IPS-NIHi11 (cell line): ENCODE measurements around the gene PDZRN4.
"Not testable (repeated sequence)": the region's sequence is repeated elsewhere in the genome, so short reads cannot be mapped to it uniquely, and the experiment has no call there.

ENCODE experiments used
- DNase-seq: peaks from one replicate; pipeline ENCODE4 v3.0.0; 2012; ENCODE audit warnings: mixed read lengths, low spot score

PDZRN4 gene

GRCh38 chr12:41511247-41511646 is 323.1 kb downstream of the PDZRN4 start:
- DNase-seq: no peak

DNA sequence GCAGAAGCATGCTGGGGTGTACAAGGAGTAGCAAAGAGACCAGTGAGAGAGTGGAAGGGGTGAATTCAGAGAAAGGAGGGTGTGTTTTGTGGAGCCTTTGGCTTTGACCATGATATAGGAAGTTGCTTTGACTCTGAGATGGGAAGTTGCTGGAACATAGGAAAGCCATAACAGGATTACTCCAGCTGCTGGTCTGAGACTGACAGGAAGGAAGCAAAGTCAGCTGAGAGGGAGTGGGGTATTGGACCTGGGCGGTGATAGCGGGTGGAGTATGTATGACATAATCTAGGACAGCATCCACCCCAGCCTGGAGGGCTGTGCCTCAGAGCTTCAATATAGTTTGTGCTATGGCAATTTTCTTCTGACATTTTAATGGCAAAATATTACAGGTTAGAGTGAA is 324.4 kb downstream of the PDZRN4 start:
- DNase-seq: no peak

DNA sequence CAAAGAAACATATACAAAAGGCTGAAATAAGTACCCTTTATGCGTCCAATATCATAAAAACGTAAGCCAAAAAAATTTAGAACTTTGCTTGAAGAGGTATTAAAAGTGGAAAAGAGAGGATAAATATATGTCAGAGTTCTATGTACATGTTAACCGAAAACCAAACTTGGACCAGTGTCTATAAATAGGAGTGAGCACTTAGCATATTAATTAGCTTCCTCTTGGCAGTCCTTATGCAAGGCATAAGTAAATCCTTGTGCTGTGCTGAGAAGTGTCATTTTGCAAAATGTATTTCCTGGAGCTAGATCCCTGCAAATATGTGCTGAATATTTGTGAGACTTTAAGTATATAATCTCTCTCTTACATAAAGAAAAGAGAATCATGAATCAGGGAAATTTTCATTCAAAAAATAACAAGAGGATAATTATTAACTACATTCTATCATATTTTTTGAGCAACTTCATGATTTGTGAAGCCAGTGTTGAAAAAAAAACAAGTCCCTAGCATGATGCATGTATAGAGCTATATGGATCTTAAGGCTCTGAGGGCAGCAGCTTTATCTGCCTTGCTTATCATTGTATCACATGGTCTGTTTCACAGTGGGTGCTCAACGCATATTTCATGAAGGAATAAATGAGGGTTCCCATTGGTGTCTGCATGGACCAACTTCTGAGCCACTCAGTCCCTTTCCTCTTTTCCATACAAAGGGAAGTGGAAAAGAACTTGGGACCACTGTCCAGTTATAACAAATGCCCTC is 326.1 kb downstream of the PDZRN4 start:
- no peak for DNase-seq

DNA sequence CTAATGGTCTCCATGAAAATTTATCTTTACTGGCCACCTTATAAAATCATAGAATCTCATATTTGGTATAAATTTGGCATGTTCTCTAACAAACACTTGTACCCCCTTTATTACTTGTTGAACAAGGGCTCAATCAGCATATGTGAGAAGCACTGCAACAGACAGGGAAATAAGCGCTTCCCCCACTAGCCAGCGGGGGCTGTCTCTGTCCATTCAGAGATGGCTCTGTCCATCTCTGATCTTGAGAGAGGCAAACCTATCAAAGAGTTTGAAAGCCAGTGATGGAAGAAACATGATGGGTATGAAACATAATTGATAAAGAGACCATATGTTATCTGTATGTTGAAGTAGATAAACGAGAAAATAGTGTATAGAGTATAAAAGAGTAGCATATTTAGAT is 326.8 kb downstream of the PDZRN4 start:
- DNase-seq: peak; percentile 17

DNA sequence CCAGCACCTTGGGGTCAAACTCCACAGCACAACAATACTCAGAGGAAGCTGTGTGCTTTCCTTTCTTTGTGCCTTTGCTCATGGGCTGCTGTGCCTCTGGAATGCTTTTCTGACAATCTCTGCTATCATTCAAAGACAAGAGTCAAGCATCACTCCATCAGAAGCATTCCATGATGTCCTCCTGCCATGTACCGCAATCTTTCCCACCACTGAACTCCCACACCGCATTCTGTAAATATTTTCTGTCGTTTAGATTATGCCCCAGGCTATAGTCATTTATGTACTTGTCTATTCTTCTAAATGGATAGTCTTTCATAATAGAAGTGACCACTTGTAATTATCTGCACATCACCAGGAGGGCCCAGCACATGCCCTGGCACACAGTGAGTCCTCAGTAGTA is 327.8 kb downstream of the PDZRN4 start:
- no peak for DNase-seq

GRCh38 chr12:41520869-41521268 is 332.7 kb downstream of the PDZRN4 start:
- no peak for DNase-seq

DNA sequence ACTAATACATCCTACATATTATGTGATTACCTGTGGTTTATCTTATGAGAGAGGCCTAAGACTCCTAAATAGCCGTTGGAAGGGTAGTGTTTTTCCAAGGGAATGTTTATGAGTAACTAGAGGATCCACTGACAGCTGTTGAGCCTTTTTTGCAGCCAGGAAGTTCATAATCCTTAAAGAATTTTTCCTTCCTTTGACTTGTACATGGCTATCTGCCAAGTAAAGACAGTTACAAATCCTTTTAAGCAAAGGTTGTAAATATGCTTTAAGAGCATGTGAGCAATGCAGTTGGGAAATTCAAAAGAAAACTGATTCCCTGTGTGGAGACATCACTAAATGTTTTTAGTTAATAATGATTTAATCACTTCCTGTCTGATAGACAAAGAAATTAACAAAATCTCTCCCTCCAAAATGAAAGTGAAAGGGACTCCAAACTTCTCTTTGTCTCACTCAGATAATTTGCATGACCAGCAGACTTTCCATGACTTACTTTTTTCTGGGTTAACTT is 333.8 kb downstream of the PDZRN4 start:
- DNase-seq: no peak

DNA sequence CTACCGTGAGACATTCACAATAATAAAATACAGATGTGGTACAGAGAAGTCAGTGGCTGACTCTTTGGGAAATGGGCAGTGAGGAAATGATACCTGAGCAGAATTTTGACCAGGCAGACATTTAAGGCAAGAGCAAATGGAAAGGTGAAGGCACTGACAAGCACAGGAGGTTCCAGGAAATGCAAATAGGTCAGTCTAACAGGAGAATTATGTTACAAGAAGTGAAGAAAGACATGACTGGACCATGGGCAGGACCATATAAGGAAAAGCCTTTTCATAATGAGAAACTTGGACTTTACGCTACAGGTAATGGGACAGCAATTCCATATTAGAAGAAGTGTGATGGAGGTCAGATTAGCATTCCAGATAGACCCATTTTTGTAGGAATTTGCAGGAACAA is 338.9 kb downstream of the PDZRN4 start:
- DNase-seq: no peak

DNA sequence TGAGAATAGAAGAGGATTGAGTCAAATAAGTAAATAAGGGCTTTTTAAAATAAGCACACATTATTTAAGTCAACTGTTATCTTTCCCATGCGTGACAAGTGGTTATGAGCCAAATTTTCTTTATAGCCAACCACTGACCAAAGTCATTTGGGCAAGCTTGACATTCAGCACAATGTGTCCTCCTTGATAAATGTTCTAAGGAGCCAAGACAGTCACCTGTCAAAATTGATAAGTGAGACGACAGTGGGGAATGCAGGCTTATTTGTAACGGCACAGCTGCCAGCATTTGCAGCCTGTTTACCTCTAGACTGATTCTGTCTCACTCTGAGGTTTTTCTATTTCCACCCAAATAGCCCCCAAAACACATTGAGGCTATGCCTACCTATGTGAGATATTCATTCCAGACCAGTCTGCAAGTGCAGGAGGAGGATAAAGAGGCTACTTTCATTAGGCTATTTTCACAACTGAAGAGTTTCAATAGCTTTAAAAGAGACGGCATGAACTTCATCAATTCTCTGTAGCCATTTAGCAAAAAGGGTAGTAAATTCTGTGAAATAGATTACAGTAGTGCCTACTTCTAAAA is 339.5 kb downstream of the PDZRN4 start:
- DNase-seq: no peak

DNA sequence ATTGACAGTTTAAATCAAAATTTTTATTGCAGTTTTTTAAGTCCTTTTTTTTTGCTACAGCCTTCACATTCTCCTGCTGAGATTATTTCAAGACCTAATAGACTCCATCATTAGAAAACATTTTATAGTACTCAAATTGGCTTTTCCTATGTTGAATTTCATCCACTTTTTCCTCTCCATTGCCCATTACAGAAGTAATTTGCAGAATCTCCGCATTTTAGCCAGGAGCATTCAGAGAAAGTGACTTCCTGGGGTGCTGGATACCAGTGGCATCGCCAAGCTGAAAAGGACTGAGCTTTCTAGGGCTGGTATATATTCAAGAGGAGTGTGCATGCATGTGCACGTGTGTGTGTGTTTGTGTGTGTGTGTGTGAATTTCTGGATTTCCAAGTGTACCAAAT is 340.8 kb downstream of the PDZRN4 start:
- no peak for DNase-seq

GRCh38 chr12:41530441-41530840 is 342.3 kb downstream of the PDZRN4 start:
- DNase-seq: no peak

DNA sequence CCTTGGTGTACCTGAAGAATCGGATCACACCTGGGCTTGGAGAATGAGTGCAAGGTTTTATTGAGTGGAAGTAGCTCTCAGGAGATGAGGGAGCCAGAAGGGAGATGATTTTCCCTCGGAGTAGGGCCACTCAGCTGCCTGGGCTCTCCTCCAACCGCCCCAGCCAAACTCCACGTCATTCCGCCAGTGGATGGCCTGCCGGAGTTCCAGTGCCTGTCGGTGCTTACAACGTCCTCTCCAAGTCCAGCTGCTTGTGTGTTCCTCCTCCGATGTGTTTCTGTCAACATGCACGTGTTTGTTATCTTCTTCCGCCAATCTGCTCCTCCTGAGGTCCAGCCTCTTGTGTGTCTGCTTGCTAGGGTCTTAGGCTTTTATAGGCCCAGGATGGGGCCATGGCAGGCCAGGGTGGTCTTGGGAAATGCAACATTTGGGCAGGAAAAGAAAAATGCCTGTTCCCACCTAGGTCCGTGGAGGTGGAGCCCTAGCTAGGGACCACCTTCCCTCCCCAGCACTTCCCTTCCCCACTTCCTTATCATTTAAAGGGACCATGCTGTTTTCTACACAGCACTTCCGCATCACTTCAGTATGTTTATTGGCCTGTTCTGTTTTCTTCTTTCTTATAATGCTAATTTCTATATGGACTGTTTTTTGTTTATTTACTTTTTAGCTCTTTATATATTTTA is 343.2 kb downstream of the PDZRN4 start:
- no peak for DNase-seq

- no peak for DNase-seq
Observed at GRCh38 chr12:41532072-41532471, 344.0 kb downstream of the PDZRN4 start.

DNA sequence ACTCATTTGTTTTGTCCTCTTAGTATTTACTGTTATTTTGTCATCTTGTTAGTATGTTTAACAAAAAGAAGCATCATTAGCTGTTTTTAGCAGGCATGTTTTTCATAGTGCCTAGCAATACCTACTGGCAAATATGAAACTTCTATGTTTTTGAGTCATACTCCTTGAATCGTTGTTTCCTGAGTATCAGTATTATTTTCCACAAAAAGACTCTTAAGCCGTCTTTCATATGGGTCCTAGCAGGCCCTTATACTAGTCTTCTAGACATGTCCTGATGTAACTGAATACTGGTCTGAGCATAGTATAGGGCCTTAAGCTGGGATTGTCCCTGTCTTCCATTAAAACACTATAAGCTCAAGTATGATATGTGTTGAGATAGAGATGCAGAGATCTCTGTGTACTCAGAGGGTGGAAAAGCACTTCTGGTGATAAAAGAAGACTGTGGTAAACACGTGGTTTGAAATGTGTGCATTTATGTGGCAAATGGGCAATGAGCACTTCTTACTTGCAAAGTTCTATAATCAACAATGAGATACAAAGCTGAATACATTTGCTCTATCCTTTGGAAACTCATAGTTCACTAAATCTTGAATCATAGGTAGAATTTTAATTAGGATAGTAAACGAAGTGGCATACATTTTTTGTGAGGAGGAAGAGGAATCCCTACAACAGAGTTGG is 348.8 kb downstream of the PDZRN4 start:
- no peak for DNase-seq

DNA sequence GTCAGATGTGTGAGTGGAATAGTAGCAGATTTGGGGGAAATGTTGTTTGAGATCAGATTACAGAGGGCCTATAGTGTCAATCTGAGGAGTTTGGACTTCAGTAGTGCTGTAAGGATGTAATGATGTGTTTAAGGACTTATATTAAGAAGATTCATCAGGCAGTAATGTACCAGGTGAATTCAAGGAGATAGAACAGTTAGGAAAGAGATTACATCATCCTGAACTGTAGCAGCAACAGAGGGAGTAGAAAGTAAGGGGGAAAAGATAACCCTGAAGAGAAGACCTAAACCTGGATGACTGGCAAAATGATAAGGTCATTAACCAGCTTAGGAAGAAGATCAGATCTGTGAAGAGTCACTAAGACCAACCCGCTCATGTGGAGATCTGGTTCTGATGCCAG is 349.4 kb downstream of the PDZRN4 start:
- DNase-seq: no peak

- DNase-seq: no peak
Observed at GRCh38 chr12:41545761-41546160, 357.6 kb downstream of the PDZRN4 start.

GRCh38 chr12:41547071-41547470 is 359.0 kb downstream of the PDZRN4 start:
- not testable (repeated sequence) for DNase-seq

DNA sequence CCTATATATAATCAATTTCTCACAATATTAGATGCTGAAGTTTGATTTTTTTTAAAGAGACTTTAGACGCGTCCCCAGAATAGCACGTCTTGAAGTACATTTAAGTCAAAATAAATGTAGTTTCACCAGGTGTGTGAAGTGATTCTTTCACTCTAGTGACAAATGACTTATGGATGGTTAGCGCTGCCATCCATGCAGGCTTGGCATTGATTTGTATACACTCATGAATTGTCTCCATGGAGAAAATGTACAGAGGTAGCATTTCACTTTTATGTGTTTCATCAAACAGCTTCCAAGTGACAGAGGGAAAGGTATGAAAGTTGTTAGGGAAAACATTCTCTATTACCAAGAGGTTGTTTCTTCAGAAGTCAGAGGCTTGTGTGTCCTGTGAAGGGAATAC is 360.8 kb downstream of the PDZRN4 start:
- no peak for DNase-seq

DNA sequence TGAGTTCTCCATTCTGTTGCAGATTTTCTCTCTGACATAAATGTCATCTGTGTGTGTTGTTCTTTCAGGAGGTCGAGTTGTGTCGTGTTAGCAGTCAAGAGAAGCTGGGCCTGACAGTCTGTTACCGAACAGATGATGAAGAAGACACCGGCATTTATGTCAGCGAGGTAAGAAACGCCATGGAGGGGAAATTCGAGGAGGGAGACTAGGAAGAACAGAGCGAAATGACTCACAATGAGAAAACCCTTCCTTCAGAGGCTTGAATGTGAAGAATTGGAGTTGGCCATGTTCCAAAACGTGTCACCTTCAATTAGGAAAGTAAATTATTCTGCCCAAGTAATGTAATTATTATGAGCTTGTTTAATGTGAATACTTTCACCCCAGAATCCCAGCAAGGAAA is 364.5 kb downstream of the PDZRN4 start:
- DNase-seq: peak; percentile 12

DNA sequence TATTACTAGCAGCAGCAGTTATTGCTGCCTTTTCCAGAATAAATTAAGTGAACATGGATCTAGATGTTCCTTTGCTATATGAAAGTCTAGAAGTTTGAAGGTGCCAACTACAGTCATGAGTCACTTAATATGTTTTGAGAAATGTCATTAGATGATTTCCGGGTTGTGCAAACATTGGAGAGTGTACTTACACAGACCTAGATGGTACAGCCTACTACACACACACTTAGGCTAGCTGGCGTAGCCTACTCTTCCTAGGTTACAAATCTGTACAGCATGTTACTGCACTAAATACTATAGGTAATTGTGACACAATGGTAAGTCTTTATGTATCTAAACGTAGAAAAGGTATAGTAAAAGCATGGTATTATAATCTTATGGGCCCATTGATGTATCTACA is 368.1 kb downstream of the PDZRN4 start:
- no peak for DNase-seq

DNA sequence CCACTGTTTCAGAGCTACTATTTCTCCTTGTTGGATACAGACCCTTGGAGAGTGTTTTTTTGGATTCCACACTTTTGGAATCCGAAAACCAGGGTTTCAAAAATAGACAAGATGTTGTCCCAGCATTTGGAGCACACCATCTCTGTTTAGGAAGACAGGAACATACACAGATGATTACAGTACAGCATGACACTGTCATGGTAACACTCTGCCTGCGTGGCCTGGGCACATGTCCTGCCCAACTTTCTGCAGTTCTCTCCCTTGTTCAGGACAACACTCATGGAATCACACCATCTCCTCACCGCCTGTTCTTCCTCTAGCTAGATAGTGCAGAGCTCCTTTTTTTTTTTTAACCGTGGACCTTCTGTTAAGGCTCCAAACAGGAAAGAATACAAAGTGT is 369.2 kb downstream of the PDZRN4 start:
- no peak for DNase-seq

DNA sequence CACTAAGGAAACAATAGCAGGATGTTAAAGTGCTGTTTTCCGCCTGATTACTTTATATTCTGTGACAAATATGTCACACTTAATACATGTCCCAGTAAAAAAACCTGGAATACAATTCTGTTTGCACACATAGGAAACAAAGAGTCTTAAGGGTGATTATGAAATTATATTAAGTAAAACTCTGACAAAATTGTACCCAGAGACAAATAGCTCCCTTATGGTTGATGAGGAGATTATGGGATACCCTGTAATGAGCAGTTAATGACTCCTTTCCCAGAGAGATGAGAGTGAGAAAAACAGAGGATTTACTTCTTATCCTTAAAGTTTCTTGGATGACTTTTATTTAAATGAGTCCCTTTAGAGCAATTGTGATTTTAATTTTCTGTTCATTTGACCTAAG is 370.6 kb downstream of the PDZRN4 start:
- DNase-seq: no peak

DNA sequence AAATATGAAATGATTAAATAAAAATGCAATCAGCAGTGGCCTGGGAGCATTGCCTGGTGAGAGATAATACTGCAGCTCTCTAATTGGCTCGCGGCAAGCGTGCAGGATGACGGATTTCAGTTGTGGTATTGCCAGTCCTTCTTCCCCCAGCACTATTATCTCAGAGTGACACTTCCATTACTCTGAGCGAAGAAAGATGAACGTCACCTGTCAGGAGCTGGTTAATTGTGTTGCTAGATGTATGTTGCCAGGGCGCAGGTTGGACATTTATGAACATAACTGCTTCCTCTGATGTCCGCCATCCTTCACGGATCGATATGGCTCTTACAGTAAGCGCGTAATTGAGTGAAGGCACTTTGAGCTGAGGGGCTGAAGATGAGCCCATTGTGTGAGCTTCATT is 374.9 kb downstream of the PDZRN4 start:
- DNase-seq: no peak
